ENCODE results near the gene AQP1.

The AQP1 gene

DNA sequence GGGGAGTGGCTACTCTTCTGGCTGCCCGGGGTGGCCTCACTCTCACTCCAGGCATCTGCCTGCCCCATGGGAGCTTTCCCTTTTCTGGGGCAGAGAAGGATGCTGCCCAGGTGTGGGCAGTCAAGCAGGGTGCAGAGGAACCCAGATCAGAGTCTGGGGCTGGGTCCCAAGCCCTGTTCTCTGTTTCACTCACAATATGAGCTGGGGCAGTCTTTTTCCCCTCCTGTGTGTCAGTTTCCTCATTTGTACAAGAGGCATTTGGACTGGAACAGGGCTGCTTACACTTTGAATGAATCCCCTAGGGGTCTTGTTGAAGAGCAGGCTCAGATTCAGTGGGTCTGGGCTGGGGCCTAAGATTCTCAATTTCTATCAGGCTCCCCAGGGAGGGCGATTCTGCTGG lies 38.4 kb upstream of the AQP1 start:
- DNase-seq = no peak
- Histone ChIP-seq H3K27me3 (ENCODE audit: insufficient read depth, low read depth, severe bottlenecking) (no peaks in the 10 kb centered on the region), H3K36me3 (no peaks in the 10 kb centered on the region), H3K27ac (no peak overlapping the region), H3K9me3 (ENCODE audit: severe bottlenecking) (no peaks in the 10 kb centered on the region), H3K4me3 (ENCODE audit: low read depth, low read length) (no peak overlapping the region)
- TF ChIP-seq CTCF (IDR thresholded peaks at IDR 0.05; ENCODE audit: low read depth, low read length) = no peak

DNA sequence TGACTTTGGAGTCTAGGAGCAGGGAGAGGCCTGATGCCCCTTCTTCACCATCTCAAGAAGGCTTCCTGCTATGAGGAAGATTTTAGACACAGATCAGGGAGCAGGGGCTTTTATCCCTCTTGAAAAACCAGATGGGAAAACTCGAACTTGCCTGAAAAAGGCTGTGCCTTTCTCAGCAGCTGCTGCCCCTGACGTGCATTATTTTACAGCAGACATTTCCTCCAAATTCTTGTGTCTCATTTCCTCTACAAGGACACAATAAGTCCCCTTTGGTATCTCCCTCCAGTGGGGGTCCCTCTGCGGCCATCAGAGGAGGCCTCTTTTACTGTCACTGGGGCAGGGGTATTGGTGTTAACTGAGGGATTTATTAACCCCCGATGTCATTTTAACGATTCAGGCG lies 38.0 kb upstream of the AQP1 start:
- TF ChIP-seq CTCF (IDR thresholded peaks at IDR 0.05; ENCODE audit: low read depth, low read length) = no peak
- no peak overlapping the region for H3K27ac ChIP-seq
- no peaks in the 10 kb centered on the region for H3K36me3 ChIP-seq
- H3K27me3 ChIP-seq (ENCODE audit: insufficient read depth, low read depth, severe bottlenecking) = no peaks in the 10 kb centered on the region
- H3K4me3 ChIP-seq (ENCODE audit: low read depth, low read length) = no peak overlapping the region
- H3K9me3 ChIP-seq (ENCODE audit: severe bottlenecking) = no peaks in the 10 kb centered on the region
- no peak for DNase-seq

- Histone ChIP-seq H3K27ac (no peak overlapping the region), H3K9me3 (ENCODE audit: severe bottlenecking) (no peaks in the 10 kb centered on the region), H3K36me3 (no peaks in the 10 kb centered on the region), H3K27me3 (ENCODE audit: insufficient read depth, low read depth, severe bottlenecking) (no peaks in the 10 kb centered on the region), H3K4me3 (ENCODE audit: low read depth, low read length) (no peak overlapping the region)
- no peak for TF ChIP-seq CTCF (IDR thresholded peaks at IDR 0.05; ENCODE audit: low read depth, low read length)
- DNase-seq = no peak
These were observed 36.9 kb upstream of the AQP1 start for GRCh38 chr7:30874656-30875302.

GRCh38 chr7:30877015-30877769 lies 34.5 kb upstream of the AQP1 start:
- H3K36me3 ChIP-seq = no peaks in the 10 kb centered on the region
- no peak for TF ChIP-seq CTCF (IDR thresholded peaks at IDR 0.05; ENCODE audit: low read depth, low read length)
- DNase-seq = no peak
- no peak overlapping the region for H3K27ac ChIP-seq
- no peaks in the 10 kb centered on the region for H3K27me3 ChIP-seq (ENCODE audit: insufficient read depth, low read depth, severe bottlenecking)
- H3K4me3 ChIP-seq (ENCODE audit: low read depth, low read length) = no peak overlapping the region
- no peaks in the 10 kb centered on the region for H3K9me3 ChIP-seq (ENCODE audit: severe bottlenecking)

DNA sequence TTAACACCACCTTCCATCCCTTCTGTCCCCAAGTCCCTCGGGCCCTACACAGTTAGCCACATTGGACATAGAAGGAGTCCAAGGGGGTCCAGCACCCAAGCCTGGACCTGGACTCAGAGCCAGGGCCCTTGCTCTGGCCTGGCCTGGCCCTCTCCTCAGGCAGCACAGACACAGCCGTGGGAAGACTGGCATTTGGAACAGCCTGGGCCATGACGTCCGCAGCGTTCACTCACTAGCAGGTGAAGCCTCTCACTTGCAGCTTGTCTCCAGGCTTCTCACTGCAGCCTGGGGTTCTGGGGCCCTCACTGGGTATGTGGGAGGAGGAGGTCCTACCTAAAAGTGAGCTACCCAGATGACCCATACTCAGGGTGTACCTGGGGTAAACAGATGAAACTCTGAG lies 33.7 kb upstream of the AQP1 start:
- H3K9me3 ChIP-seq (ENCODE audit: severe bottlenecking) = no peaks in the 10 kb centered on the region
- no peak for DNase-seq
- no peak for TF ChIP-seq CTCF (IDR thresholded peaks at IDR 0.05; ENCODE audit: low read depth, low read length)
- H3K27ac ChIP-seq = no peak overlapping the region
- H3K4me3 ChIP-seq (ENCODE audit: low read depth, low read length) = no peak overlapping the region
- H3K36me3 ChIP-seq = no peaks in the 10 kb centered on the region
- H3K27me3 ChIP-seq (ENCODE audit: insufficient read depth, low read depth, severe bottlenecking) = no peaks in the 10 kb centered on the region
